NCI-H128 (cell line): ENCODE results near the gene ADARB2.
"Not testable (repeated sequence)": the region's sequence is repeated elsewhere in the genome, so short reads cannot be mapped to it uniquely, and the experiment has no call there.

Source experiments
- DNase-seq: peaks from one replicate; lab custom pipeline; 2025; ENCODE audit not compliant: unreplicated experiment; lab: John Stamatoyannopoulos, UW

The ADARB2 gene

DNA sequence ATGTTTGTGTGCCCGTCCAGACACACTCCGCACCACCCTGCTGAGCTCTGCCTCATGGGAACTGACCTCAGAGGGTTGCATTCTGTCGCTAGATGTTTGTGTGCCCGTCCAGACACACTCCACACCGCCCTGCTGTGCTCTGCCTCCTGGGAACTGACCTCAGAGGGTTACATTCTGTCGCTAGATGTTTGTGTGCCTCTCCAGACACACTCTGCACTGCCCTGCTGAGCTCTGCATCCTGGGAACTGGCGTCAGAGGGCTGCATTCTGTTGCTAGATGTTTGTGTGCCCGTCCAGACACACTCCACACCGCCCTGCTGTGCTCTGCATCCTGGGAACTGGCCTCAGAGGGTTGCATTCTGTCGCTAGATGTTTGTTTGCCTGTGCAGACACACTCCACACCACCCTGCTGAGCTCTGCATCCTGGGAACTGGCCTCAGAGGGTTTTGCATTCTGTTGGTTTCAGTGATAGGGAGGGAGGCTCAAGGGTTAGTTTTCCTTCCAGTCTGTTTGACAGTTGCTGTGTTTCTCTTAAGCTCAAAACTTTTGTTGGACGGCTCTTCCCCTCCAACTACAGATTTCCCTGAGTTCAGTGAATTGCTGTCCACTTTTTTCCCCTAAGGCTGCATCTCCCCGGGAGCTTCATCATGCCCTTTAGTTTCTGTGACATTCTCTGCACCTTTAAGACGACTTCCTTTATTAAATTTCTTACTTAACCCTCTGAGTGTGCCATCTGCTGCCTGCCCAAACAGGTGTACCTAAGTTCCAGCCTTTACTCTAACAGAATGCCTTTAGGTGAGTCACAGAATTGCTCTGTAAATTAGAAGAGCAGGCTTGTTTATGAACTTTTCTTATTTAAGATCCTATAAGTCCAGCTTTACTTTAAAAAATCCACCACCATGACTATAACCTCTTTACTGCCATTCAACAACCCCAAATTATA lies 119.7 kb downstream of the ADARB2 start:
- DNase-seq = not testable (repeated sequence)

DNA sequence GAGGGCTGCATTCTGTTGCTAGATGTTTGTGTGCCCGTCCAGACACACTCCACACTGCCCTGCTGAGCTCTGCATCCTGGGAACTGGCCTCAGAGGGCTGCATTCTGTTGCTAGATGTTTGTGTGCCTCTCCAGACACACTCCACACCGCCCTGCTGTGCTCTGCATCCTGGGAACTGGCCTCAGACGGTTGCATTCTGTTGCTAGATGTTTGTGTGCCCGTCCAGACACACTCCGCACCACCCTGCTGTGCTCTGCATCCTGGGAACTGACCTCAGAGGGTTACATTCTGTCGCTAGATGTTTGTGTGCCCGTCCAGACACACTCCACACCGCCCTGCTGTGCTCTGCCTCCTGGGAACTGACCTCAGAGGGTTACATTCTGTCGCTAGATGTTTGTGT lies 120.6 kb downstream of the ADARB2 start:
- DNase-seq = not testable (repeated sequence)

DNA sequence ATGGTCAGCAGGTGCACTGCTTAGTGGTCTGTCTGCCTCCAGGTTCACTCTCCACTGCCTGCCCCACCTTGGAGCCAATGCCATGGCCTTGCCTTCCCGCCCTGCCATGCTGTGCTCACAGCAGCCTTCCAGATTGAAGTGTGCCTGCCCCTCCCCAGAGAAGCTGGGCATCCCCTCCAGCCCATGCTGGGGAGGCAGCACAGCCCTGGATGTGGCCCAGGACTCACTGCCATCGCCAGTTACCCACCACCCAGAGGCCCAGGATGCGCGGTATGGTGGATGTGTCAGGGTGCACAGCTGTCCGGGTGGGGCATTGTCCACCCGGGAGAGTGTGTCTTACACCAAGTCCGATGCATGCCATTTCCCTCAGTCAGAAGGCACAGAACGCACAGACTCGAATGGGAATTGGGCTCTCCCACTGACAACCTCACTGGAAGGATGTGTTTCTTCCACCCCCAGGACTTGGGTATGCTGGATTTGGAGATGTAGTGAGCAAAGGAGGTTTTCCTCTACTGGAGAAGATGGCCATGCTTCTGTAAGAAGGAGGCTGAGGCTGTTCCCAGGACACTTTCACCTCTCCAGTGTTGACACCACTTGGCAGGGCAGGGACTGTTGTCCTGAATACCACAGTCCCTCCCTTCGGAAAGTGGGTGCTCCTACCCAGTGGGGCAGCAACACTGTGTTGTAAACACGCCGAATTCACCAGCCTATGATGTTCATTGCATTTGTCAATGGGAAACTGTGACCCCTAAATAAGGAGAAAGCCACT lies 122.0 kb downstream of the ADARB2 start:
- DNase-seq = no peak

DNA sequence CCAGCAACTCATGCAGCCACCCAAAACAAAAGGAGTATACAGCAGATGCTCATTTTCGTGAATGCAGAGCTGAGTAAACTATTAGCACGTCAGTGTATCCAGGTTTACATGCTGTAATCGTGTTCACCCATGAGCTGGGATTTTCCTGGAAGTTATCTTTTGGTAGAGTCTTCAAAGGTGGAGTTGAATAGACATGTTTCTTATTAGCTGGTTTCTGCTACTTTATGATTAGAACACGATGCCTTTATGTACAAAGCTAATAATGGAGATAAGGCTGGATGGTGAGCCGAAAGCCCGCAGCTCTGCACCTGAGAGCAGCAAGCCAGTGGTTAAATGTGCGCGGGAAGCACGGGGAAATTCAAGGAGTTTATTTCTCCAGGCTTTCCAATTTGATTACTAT lies 123.8 kb downstream of the ADARB2 start:
- no peak for DNase-seq

DNA sequence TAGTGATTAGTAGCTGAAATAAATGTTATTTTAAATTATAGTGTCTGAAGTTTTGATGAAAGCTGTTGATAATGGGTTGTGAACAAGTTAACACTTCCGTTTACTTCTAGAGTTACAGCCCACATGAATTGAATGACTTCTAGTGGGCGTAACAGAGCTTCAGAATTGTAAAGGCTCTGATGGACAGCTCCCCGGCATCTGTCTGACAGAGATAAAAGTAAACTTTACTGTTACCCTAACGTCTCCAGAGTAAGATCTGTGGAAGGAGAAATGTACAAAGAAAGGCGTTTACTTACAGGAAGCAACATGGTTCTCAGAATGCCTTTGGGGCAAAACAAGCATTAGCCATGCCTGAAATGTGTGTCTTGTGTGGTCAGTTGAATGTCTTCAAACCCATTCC lies 124.4 kb downstream of the ADARB2 start:
- no peak for DNase-seq

DNA sequence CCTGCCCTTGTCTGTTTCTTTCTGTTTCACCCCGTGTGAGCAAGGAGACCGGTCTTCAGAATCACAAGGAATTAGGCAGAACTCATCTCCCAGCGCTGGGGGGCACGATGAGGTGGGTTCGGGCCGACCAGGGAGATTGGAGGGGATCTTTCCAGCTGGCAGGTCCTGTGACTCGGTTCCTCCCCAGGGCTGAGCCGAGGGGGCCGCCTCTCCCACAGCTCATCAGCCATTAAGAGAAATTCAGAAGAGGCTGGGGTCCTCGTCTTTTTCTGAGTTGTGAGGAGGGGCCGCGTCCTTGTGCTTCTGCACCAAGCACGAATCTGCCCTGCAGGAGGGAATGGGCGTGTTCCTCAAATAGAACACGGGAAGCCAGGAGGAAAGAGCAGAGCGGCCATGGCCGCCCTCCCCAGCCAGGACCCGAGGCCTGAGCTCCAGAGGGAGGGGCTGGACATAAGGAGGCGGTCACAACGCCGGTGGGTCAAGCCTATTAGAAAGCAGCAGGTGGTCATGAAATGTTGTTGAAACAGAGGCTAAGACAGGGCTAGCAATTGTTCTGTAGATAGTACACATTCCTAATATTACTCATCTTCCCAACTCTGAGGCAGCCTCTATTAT lies 125.3 kb downstream of the ADARB2 start:
- DNase-seq = no peak

DNA sequence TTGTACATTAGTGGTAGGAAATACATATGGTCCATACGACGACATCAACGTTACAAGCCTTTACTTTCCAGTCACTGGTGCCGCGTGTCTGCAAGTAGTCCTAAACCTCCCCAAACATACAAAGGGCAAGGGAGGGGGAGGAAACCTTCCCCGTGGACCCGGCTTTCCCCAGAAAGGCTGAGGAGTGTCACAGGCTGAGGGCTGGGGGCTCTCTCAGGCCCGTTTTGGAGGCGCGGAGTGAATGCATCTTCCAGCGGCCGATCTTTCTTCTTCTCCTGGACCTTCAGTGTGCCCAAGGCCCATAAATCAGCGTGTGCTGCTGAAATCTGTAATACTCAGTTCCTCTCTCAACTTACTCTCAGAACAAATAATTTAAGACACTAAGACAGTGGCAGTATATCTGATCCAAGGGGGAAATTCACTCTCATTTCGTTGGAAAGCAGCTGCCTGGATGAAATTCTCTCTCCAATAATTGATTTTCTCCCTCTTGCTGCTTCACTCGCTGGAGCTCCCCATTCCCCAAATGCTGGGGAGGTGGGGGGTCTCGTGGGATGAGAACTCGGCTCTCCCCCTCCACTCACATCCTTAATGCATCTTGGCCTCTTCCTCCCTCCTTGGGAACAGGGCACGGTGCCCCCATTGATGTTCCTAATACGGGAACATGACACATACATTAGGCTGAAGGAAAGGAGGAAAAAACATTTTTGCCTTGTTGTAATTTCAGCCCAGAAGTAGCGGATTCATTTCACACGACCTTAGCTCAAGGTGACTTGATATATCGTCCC lies 126.1 kb downstream of the ADARB2 start:
- no peak for DNase-seq

DNA sequence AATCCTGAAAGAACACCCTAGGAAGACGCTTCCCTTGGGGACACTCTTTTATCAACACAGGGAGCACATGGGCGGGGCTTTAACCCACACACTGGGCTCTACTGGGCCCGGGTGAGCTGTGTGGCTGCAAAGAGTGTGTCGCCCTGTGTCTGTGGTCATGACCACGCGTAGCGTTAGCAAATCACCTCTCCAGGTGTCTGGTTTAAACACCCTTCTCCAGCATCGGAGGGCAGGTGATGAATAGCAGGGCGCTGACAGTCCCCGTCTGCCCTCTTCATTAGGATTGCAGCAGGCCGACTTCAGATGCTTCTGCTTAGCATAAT lies 127.7 kb downstream of the ADARB2 start:
- DNase-seq = no peak

DNA sequence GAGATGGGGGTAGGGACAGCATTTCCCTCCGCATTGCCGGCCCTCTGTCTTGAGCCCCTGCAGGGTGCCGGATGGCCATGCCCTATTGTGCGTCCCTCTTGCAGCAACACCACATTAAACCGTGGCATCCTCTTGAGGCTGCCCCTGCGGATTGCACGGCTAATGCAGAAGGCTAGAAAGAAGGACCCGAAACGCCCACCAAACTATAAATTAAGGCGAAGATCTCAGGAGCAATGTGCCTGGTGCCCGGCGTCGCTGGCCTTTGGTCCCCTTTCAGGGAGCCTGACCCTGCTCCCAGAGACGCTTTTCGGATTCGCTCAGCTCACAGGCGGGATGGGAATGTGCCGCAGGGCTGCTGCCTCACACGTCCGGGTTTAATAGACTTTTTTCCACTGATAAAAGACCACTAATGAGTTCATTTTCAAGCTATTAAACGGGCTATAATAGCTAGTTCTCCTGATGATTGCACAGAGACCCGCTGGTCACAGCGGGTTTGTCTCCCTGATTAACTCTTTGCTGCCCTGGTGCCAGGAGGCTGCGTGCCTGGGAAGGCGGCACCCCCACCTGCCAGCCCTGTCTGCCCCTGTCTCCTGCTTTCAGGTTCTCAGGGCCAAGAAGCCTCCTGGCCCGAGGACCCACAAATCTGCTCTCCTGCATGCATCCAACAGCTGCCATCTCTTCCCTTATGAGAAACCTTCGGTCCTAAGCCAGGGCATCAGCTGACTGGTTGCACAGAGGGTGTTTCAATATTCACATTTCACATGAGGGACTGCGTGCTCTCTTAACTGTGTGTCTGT lies 128.3 kb downstream of the ADARB2 start:
- no peak for DNase-seq

DNA sequence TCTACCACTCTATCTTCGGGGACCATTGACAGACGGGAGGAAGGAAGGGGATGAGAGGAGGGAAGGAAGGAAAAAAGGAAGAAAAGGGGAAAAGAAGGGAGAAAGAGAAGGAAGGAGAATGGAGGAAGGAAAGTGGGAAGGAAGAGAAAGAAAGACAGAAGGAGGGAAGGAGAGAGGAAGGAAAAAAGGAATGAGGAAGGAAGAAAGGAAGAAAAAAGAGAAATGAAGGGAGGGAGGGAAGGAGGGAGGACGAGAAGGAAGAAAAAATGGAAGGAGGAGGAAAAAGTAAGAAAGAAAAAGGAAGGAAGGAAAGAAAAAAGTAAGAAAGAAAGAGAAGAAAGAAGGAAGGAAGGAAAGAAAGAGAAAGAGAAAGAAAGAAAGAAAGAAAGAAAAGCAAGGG lies 128.9 kb downstream of the ADARB2 start:
- no peak for DNase-seq

DNA sequence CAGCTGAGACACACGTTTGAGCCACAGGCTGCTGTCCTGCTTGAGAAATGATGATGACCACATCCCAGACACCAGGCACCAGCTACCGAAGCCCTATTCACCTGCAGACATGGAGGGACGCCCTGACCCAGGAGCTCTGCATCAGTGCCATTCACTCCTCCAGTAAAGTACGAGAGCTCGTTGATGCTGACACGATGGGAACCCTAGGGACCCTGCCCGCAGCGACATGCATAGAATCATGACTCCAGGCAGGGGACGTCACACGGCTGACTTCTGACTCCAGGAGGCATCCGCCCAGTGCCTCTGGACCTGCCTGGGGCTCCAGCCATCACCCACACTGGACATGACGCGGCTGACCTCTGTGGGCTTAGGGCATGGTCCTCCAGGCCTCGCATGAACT lies 129.9 kb downstream of the ADARB2 start:
- DNase-seq = no peak

DNA sequence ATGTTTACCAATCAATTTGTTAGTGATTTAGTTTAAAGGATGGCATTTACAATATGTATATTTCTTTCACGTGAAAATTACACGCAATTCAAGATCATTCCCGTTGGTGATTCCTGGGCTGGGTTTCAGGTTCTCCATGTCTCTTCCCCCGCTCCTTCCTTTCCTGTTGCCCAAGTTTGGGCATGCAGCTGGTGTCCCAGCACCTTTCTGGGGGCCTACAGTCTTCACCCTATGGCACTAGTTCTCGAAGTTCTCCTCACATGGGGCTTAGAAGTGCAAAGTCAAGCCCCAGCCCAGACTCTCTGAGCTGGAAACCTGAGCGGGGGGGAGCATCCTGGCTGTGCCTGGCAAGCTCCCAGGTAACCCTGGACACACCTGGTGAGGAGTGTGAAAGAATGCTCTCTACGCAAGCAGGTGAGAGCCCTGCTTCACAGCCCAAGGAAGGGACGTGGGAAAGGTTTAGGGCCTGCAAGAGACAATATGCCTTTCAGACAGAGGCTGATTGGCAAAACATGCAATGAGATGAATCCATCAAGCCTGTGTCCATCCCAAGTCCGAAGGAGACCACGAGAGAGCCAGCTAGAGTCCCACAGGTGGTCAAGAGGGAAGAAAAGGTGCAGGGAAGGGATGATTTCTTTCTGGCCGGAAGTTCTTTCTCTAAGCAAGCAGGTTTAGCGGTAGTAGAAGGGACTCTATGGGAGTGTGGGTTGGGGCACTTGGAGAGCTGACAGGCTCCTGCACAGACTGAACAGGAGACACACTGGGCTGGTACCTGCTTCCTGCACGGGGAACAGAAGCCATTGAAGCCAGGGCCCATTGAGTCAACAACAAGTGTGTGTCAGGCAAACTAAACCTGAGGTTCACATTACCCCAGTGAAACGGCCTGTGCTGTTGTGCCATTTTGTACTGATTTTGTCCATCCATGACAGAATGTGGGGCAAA lies 131.1 kb downstream of the ADARB2 start:
- DNase-seq = no peak

DNA sequence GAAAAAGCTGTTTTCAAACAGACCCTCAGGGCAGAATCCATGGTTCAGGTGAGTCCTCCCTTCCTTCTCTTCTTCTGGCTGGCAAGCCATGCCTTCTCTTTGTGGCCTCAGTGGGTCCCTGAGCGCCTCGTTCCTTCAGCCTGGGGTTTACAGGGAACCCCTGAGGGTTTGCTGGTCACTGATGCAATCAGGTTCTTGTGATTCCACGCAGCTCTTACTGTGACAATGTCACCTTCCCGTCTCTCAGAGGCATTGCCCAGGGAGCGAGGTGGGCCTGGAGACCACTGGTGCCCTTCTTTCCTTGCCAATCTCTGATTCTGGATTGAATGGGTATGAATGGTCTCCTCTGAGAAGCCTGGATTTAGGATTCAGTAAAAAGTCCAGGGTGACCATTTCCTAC lies 132.2 kb downstream of the ADARB2 start:
- DNase-seq = no peak

DNA sequence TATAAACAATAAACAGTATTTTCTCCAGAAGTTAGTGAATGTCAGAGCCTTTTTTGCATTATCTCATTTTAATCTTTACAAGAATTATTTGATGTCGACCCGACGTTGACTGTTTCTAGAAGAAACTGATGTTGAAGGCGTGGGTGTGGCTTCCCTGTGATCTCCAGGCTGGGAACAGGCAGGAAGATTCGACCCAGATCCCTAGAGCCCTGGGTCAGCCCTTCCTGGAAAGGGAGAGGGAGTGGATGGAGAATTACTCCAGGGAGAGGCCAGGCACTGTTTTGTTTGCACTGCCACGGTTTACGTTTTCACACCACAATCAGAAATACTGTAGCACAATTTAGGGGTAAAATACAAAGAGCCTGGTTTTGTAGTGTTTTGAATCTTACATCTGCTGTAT lies 133.1 kb downstream of the ADARB2 start:
- DNase-seq = no peak

DNA sequence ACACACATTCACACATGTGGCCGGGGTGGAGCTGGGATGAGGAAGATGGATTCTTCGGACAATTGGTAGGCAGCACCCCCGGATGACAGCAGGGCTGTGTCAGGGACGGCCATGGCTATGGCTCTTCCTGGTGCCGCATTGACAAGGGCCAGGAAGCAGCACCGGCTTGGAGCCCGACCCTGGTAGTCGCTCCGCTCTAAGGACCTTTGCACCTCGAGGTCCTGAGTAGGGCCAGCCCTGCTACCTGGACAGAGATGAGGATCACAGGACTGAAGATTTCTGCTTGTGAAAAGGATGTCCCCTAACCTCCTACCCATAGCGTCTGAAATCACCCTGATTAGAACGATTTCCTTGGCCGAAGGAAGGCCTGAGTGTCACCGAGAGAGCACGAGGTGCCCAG lies 134.1 kb downstream of the ADARB2 start:
- no peak for DNase-seq

DNA sequence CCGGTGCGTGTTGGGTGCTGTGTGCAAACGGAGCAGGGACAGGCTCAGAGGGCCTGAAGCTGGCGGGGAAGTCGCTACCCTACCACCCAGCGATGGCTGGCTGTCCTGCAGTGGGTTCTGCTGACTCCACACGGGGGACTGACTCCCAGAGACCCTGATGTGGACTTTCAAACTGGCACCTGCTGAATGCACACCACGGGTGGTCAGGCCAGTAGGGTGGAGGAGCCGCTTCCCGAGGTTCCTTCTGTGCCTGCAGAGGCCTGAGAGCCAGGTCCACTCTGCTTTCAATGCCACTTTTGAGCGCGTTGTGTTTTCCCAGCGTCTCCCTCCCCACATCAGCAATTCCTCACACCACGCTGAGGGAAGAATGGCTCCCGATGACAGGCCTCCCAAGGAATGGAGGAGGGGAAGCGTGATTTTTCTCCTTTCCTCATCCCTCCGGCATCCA lies 135.3 kb downstream of the ADARB2 start:
- DNase-seq = no peak

DNA sequence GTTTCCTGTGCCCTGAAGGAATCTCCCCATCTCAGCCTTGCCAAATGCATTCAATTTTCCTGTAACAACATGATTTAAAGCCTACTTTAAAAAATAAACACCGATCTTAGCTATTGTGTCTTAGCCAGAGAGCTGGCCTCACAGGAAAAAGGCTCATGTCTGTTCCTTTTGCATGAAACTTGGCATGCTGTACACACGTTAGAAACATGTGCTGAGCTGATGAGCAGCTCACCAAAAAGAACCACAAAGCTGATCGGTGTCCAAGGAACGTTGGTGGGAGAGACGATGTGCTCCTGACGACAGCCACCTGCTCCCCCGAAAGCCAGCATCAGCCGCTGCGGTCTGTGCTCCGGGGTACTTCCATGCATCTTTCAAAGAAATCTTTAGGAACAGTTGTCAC lies 135.9 kb downstream of the ADARB2 start:
- DNase-seq = no peak

DNA sequence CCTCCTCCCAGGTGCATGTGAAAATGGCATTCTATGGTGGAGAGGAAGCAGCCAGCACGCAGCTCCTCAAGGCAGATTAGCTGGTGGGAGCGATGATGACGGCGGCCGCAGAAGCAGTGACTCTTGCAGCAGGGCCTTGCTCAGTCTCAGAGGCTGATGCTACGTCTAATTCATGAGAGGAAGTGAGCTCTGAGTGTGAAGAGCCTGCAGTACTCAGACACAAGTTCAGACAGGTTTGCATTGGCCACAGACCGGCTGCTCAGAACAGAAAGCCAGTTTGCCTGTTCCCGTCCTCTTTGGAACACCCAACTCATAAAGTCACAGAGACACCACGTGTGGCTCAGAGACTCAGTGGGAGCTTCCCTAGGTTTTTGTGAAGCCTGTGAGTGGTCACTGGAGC lies 136.5 kb downstream of the ADARB2 start:
- no peak for DNase-seq
